Panc1 (cell line): Measurements from ENCODE around the gene GNAI3.

ENCODE experiments used
- POLR2AphosphoS5 ChIP-seq: IDR thresholded peaks from 2 replicates; pipeline ENCODE4 v1.6.1; 2012; ENCODE audit warnings: mild to moderate bottlenecking, low read depth, low read length, moderate library complexity
- TCF7L2 ChIP-seq: IDR thresholded peaks from 2 replicates; pipeline ENCODE4 v1.6.1; 2011; ENCODE audit warnings: mild to moderate bottlenecking, low read depth, low read length, inconsistent platforms

DNA sequence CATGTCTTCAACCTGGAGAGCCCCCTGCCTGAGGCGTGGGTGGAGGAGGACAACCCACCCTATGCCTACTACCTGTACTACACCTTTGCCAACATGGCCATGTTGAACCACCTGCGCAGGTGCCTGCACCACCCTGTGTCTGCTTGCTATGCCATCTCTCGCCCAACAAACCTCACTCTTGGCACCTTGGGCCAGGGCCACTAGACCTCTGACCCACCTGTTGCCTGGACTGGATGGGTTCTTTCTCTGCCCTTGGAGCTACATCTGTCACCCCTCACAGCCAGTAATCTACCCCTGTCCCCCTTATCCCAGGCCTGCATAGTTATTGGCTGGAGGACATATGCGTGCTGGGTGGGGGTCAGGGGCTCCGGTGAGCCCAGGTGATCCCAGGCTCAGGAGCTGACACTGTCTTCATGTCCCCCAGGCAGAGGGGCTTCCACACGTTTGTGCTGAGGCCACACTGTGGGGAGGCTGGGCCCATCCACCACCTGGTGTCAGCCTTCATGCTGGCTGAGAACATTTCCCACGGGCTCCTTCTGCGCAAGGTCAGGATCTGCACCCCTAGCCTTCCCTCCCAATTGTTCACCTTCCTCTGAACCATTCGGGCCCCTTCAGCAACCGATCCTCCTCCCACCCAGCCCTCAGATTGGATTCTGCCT, 81.1 kb downstream of the GNAI3 start:
- TF ChIP-seq TCF7L2 (no peak), POLR2AphosphoS5 (no peak)
